Suprapubic skin (tissue), 4 donors: ENCODE data around the gene ZNF407. TPM values are rescaled to one million over a fixed set of nuclear protein-coding genes. Genes with fewer than 3 reads are reported as not detected.

Experiments
- DNase-seq, 2 donors: peaks; one replicate each; pipeline ENCODE4 v3.0.0-alpha.2; 2019; ENCODE audit warnings: low spot score in 2 of 2
- H3K27ac ChIP-seq: fragments of 200-600 bp; sonication (generic); one replicate; pipeline ENCODE4 v1.5.1; 2019
- H3K27me3 ChIP-seq: fragments of 200-600 bp; sonication (generic); one replicate; pipeline ENCODE4 v1.5.1; 2019
- H3K36me3 ChIP-seq: fragments of 200-600 bp; sonication (generic); one replicate; pipeline ENCODE4 v1.5.1; 2019
- H3K4me1 ChIP-seq: fragments of 200-600 bp; sonication (generic); one replicate; pipeline ENCODE4 v1.5.1; 2019
- H3K4me3 ChIP-seq: fragments of 200-600 bp; sonication (generic); one replicate; pipeline ENCODE4 v1.5.1; 2019; ENCODE audit warnings: mild to moderate bottlenecking
- H3K9me3 ChIP-seq: fragments of 200-600 bp; sonication (generic); one replicate; pipeline ENCODE4 v1.5.1; 2019
- CTCF ChIP-seq, 2 donors: fragments of 200-600 bp in 1 of 2; fragments of 450-650 bp in 1 of 2; sonication (generic) in 1 of 2; IDR thresholded peaks; one replicate each; pipeline ENCODE4 v1.5.1; 2016 to 2019; ENCODE audit warnings: antibody characterized with exemption in 2 of 2, mild to moderate bottlenecking in 1 of 2, moderate library complexity in 1 of 2
- EP300 ChIP-seq: sonication (generic); formaldehyde crosslinking; IDR thresholded peaks from one replicate; pipeline ENCODE4 v1.6.1; 2017; ENCODE audit warnings: antibody characterized with exemption
- POLR2A ChIP-seq, 2 donors: fragments of 450-650 bp; IDR thresholded peaks; one replicate each; pipeline ENCODE4 v1.6.1; 2017; ENCODE audit warnings: antibody characterized with exemption in 2 of 2, mild to moderate bottlenecking in 2 of 2, moderate library complexity in 2 of 2
- POLR2AphosphoS5 ChIP-seq, 3 donors: sonication (generic); formaldehyde crosslinking; IDR thresholded peaks; one replicate each; pipeline ENCODE4 v1.6.1; 2017; ENCODE audit warnings: antibody characterized with exemption in 3 of 3
- WGBS: methylation state at CpG from one replicate; pipeline ENCODE4 v1.1.5; 2018; 5-methylcytosine and 5-hydroxymethylcytosine counted together
- total RNA-seq, 4 donors: library from RNA; depleted of rRNA; stranded (reverse); fragments of >200 nt; gene quantifications; one replicate each; pipeline ENCODE4 v1.1.0, GENCODE V29; 2016

The ZNF407 gene
- total RNA-seq, 4 donors from 2014 or later = 10.7 to 22.1 (median 13.8) TPM

- H3K27ac ChIP-seq = no peak overlapping the region
- TF ChIP-seq POLR2A (IDR thresholded peaks at IDR 0.05) = no peak
- TF ChIP-seq POLR2AphosphoS5 (IDR thresholded peaks at IDR 0.05) = no peak
- no peak for DNase-seq
- H3K9me3 ChIP-seq = no peaks in the 10 kb centered on the region
- WGBS = 92% methylated on average over 6 of the region's 6 CpGs
- H3K4me3 ChIP-seq = no peak overlapping the region
- H3K27me3 ChIP-seq = no peaks in the 10 kb centered on the region
- H3K36me3 ChIP-seq = no peaks in the 10 kb centered on the region
- peaks cover 5% of the 10 kb centered on the region for H3K4me1 ChIP-seq
These were observed 399.3 kb downstream of the ZNF407 start for GRCh38 chr18:74996996-74997395.

DNA sequence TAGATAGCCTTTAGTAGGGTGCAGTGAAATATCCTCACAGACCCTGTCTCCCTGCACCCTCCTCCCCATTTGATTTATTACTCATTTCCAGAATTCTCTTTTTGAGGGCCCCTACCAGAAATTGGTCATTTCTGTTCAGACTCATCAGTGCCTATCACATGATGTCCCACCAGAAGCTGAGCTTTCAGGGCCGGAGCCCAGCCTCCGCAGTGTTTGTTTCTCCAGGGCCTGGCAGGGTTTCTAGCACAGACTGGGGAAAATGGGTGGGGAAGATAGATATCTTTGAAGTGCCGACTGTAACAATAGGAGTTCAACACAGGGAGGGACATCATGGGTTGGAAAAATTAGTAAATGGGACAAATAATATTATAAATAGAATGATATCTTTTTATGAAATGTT is 403.2 kb downstream of the ZNF407 start:
- no peaks in the 10 kb centered on the region for H3K27me3 ChIP-seq
- no peaks in the 10 kb centered on the region for H3K9me3 ChIP-seq
- TF ChIP-seq POLR2A (IDR thresholded peaks at IDR 0.05) (no peak), CTCF (IDR thresholded peaks at IDR 0.05) (no peak), EP300 (no peak), POLR2AphosphoS5 (IDR thresholded peaks at IDR 0.05) (no peak)
- H3K4me3 ChIP-seq = no peak overlapping the region
- no peak overlapping the region for H3K27ac ChIP-seq
- 76% methylated on average over 3 of the region's 3 CpGs for WGBS
- DNase-seq = no peak
- H3K36me3 ChIP-seq = no peaks in the 10 kb centered on the region
- no peaks in the 10 kb centered on the region for H3K4me1 ChIP-seq

GRCh38 chr18:75003039-75003438 is 405.4 kb downstream of the ZNF407 start:
- no peak for TF ChIP-seq EP300
- no peak for TF ChIP-seq POLR2A (IDR thresholded peaks at IDR 0.05)
- no peak for TF ChIP-seq CTCF (IDR thresholded peaks at IDR 0.05)
- TF ChIP-seq POLR2AphosphoS5 (IDR thresholded peaks at IDR 0.05) = no peak
- Histone ChIP-seq H3K4me1 (no peaks in the 10 kb centered on the region), H3K4me3 (no peak overlapping the region), H3K36me3 (no peaks in the 10 kb centered on the region), H3K9me3 (no peaks in the 10 kb centered on the region), H3K27ac (no peak overlapping the region), H3K27me3 (no peaks in the 10 kb centered on the region)
- 65% methylated on average over 2 of the region's 2 CpGs for WGBS
- no peak for DNase-seq

GRCh38 chr18:75003764-75004690 is 406.4 kb downstream of the ZNF407 start:
- Histone ChIP-seq H3K9me3 (no peaks in the 10 kb centered on the region), H3K4me3 (no peak overlapping the region), H3K27me3 (no peaks in the 10 kb centered on the region), H3K36me3 (no peaks in the 10 kb centered on the region), H3K27ac (no peak overlapping the region), H3K4me1 (no peaks in the 10 kb centered on the region)
- 94% methylated on average over 23 of the region's 23 CpGs for WGBS
- no peak for DNase-seq
- TF ChIP-seq POLR2AphosphoS5 (IDR thresholded peaks at IDR 0.05) (no peak), POLR2A (IDR thresholded peaks at IDR 0.05) (no peak), CTCF (IDR thresholded peaks at IDR 0.05) (no peak), EP300 (no peak)

DNA sequence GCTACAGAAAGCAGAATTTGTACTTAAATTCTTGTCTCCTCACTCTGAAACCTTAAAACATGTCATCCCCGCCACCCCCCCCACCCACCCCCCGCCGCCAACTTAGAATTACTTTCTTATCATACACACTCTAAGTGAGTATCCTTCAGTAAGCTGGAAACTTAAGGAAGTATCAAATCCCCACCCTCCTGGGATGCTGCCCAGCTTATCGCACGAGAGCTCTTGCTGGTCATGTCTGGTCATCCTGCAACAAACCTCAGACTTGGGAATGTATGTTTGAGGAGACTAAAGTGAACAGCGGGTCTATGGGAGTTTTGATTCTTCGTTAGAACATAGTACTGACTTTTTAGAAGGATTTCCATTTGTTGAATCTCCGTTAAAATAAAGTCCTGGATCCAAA is 408.0 kb downstream of the ZNF407 start:
- 78% methylated on average over 8 of the region's 8 CpGs for WGBS
- no peak for DNase-seq
- no peak overlapping the region for H3K4me3 ChIP-seq
- H3K9me3 ChIP-seq = no peaks in the 10 kb centered on the region
- no peak for TF ChIP-seq POLR2A (IDR thresholded peaks at IDR 0.05)
- no peak for TF ChIP-seq CTCF (IDR thresholded peaks at IDR 0.05)
- no peak for TF ChIP-seq POLR2AphosphoS5 (IDR thresholded peaks at IDR 0.05)
- TF ChIP-seq EP300 = no peak
- no peak overlapping the region for H3K27ac ChIP-seq
- no peaks in the 10 kb centered on the region for H3K4me1 ChIP-seq
- no peaks in the 10 kb centered on the region for H3K36me3 ChIP-seq
- no peaks in the 10 kb centered on the region for H3K27me3 ChIP-seq
